ENCODE measurements around the gene RACGAP1. TPM values are rescaled to one million over a fixed set of nuclear protein-coding genes. Genes with fewer than 3 reads are reported as not detected.

Gene RACGAP1
- polyA plus RNA-seq, 4 donors = 3.5 to 25.9 (median 14.4) TPM

DNA sequence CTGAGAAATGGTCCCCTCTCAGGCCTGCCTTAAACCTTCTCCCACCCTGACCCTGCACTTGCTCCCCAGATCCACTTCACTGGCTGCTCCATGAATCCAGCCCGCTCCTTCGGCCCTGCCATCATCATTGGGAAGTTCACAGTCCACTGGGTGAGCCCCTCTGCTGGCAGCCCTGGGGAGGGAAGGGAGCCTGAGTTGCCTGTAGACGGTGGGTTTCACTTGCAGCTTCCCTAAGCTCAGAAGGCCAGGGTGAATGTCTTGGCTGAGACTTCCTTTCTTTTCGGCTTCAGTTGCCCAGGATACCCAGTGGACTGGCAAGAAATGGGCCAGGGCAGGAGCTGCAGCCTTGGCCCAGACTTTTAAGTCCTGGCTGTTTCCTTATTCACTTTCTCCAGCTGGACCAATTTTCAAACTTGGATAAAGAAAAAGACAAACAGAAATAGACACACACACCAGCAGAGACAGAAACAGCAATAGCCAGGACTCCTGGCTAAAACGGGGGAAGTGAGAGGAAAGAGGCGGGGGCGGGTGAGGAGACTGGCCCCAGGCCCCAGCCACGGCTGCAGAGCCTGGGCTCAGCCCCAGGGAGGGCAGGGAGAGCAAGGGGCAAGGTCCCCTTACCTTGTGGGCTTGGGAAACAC is 50.5 kb downstream of the RACGAP1 start:
- 55 to 61% (median 57%) methylated on average over 8 of the region's 8 CpGs for whole genome bisulfite sequencing, 3 donors
- H3K27ac ChIP-seq (ENCODE audit: low read depth in 1 of 3, low read length in 2 of 3) = no peak overlapping the region
- no peak overlapping the region for H3K4me3 ChIP-seq (ENCODE audit: low read depth in 1 of 3, low read length in 3 of 3)

DNA sequence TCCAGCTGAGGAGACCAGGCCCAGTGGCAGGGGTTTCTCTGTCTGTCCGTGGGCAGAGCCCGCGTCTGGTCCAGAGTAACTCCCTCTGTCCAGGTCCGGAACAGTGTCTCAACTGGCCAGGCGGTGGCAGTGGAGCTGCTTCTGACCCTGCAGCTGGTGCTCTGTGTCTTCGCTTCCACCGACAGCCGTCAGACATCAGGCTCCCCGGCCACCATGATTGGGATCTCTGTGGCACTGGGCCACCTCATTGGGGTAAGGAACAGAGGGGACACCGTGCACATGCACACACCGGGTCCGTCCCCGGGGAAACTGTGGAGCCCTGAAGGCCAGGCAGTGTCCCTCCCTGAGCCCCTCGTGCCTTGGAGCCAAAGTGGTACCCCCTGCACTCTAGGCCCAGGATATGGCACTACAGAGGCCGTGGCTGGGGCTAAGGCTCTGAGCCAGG is 51.0 kb downstream of the RACGAP1 start:
- H3K36me3 ChIP-seq (ENCODE audit: control insufficient read depth in 3 of 3, insufficient read depth in 2 of 3, low read depth in 1 of 3, low read length in 3 of 3) = no peaks in the 10 kb centered on the region
- H3K9me3 ChIP-seq (ENCODE audit: control insufficient read depth in 2 of 2, insufficient read depth in 1 of 2, low read depth in 1 of 2, low read length in 1 of 2) = no peaks in the 10 kb centered on the region
- no peak for FAIRE-seq
- peaks cover 0 to 35% (median 0%) of the 10 kb centered on the region in 3 donors for H3K4me1 ChIP-seq (ENCODE audit: control insufficient read depth in 3 of 3, insufficient read depth in 2 of 3, low read depth in 1 of 3, low read length in 2 of 3)
- H3K27ac ChIP-seq (ENCODE audit: low read depth in 1 of 3, low read length in 2 of 3) = no peak overlapping the region
- no peak overlapping the region for H3K4me3 ChIP-seq (ENCODE audit: low read depth in 1 of 3, low read length in 3 of 3)
- peaks cover 0 to 4% (median 0%) of the 10 kb centered on the region in 3 donors for H3K27me3 ChIP-seq (ENCODE audit: control insufficient read depth in 3 of 3, insufficient read depth in 3 of 3, low read length in 3 of 3)
- WGBS, 3 donors = 52 to 78% (median 74%) methylated on average over 14 to 15 of the region's 15 CpGs
- peak in 1 of 2 donors; percentile 62 for DNase-seq

More for the DNA sequence above, 50.5 kb downstream of the RACGAP1 start:
- Histone ChIP-seq H3K36me3 (ENCODE audit: control insufficient read depth in 3 of 3, insufficient read depth in 2 of 3, low read depth in 1 of 3, low read length in 3 of 3) (no peaks in the 10 kb centered on the region), H3K4me1 (ENCODE audit: control insufficient read depth in 3 of 3, insufficient read depth in 2 of 3, low read depth in 1 of 3, low read length in 2 of 3) (peaks cover 0 to 35% (median 0%) of the 10 kb centered on the region in 3 donors), H3K9me3 (ENCODE audit: control insufficient read depth in 2 of 2, insufficient read depth in 1 of 2, low read depth in 1 of 2, low read length in 1 of 2) (no peaks in the 10 kb centered on the region), H3K27me3 (ENCODE audit: control insufficient read depth in 3 of 3, insufficient read depth in 3 of 3, low read length in 3 of 3) (peaks cover 0 to 3% (median 0%) of the 10 kb centered on the region in 3 donors)
- FAIRE-seq = no peak
- DNase-seq = no peak

DNA sequence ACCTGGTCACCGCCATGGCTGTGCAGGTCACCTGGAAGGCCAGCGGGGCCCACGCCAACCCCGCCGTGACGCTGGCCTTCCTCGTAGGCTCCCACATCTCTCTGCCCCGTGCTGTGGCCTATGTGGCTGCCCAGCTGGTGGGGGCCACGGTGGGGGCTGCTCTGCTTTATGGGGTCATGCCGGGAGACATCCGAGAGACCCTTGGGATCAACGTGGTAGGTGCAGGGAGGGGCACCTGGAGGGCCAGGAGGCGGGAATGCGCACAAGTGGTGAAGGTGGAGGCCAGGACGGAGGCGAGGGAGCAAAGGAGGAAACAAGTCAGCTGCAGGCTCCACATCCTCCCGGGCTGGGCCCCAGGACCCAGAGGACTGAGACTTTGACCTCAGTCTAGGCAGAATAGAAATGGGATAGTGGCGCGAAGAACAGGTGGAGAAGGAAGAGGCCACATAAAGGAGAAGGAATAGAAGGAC is 51.9 kb downstream of the RACGAP1 start:
- FAIRE-seq (no peak), DNase-seq (peak; percentile 66 to 68)
- 57 to 78% (median 67%) methylated on average over 19 of the region's 19 CpGs for WGBS, 3 donors
- Histone ChIP-seq H3K9me3 (ENCODE audit: control insufficient read depth in 2 of 2, insufficient read depth in 1 of 2, low read depth in 1 of 2, low read length in 1 of 2) (no peaks in the 10 kb centered on the region), H3K36me3 (ENCODE audit: control insufficient read depth in 3 of 3, insufficient read depth in 2 of 3, low read depth in 1 of 3, low read length in 3 of 3) (no peaks in the 10 kb centered on the region), H3K27me3 (ENCODE audit: control insufficient read depth in 3 of 3, insufficient read depth in 3 of 3, low read length in 3 of 3) (peaks cover 0 to 11% (median 0%) of the 10 kb centered on the region in 3 donors), H3K4me1 (ENCODE audit: control insufficient read depth in 3 of 3, insufficient read depth in 2 of 3, low read depth in 1 of 3, low read length in 2 of 3) (peaks cover 0 to 35% (median 0%) of the 10 kb centered on the region in 3 donors), H3K27ac (ENCODE audit: low read depth in 1 of 3, low read length in 2 of 3) (no peak overlapping the region), H3K4me3 (ENCODE audit: low read depth in 1 of 3, low read length in 3 of 3) (no peak overlapping the region)

DNA sequence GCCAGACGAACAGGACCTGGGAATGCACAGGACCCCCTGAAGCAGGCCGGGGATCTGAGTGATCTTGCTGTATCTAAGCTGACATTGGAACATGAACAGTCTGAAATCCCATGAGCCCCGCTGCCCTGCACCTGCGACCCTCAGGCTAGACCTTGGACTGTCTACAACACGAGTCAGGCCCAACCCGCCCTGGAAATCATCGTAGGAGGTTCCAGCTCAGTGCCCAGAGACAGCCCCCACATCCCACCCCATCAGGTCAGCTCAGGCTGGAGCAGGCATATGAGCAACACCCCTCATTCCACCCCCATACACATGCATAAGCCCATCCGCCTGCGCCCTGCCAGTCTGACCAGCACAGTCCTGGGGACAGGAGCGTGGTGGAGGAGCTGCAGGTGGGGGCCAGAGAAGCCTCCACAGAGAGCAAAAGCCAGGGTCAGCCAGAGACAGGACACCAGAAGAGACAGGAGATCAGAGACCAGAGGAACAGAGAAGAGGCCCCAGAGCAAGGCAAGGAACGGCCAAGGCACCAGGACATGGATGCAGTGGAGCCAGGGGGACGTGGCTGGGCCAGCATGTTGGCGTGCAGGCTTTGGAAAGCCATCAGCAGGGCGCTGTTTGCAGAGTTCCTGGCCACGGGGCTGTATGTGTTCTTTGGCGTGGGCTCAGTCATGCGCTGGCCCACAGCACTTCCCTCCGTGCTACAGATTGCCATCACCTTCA is 52.5 kb downstream of the RACGAP1 start, which contains the start of gene AQP6:
TSS of gene AQP6 (plus strand) at position 307 of the 720 bp plus-strand sequence. CDS start at position 534, 227 bp downstream.
- H3K27ac ChIP-seq (ENCODE audit: low read depth in 1 of 3, low read length in 2 of 3) = no peak within 1 kb of the TSS

DNA sequence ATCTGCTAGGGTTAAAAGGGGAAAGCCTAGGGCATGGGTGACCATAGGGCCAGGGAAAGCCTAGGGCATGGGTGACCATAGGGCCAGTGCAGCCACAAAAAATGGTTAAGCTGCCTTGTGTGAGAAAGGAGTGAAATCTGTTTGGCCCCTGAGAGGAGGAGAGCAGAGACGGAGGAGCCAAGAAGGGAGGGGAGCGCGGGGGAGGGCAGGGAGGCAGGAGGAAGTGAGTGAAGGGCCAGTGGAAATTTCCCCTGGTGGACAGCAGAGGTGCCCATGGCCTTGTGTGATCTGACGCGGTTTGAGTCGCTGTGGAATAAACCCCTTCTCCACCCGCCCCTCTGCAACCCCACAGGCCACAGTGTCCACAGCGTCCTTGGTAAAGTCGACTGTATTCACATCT is 53.2 kb downstream of the RACGAP1 start:
- DNase-seq (no peak), FAIRE-seq (no peak)
- Histone ChIP-seq H3K9me3 (ENCODE audit: control insufficient read depth in 2 of 2, insufficient read depth in 1 of 2, low read depth in 1 of 2, low read length in 1 of 2) (no peaks in the 10 kb centered on the region), H3K27me3 (ENCODE audit: control insufficient read depth in 3 of 3, insufficient read depth in 3 of 3, low read length in 3 of 3) (peaks cover 0 to 19% (median 0%) of the 10 kb centered on the region in 3 donors), H3K4me1 (ENCODE audit: control insufficient read depth in 3 of 3, insufficient read depth in 2 of 3, low read depth in 1 of 3, low read length in 2 of 3) (peaks cover 0 to 37% (median 0%) of the 10 kb centered on the region in 3 donors), H3K36me3 (ENCODE audit: control insufficient read depth in 3 of 3, insufficient read depth in 2 of 3, low read depth in 1 of 3, low read length in 3 of 3) (no peaks in the 10 kb centered on the region), H3K4me3 (ENCODE audit: low read depth in 1 of 3, low read length in 3 of 3) (no peak overlapping the region), H3K27ac (ENCODE audit: low read depth in 1 of 3, low read length in 2 of 3) (no peak overlapping the region)
- 82 to 93% (median 86%) methylated on average over 9 of the region's 9 CpGs for WGBS, 3 donors

More for the DNA sequence above, 52.5 kb downstream of the RACGAP1 start, which contains the start of gene AQP6:
- WGBS, 3 donors = 81 to 83% (median 82%) methylated on average over 18 of the region's 18 CpGs
- DNase-seq = no peak
- H3K36me3 ChIP-seq (ENCODE audit: control insufficient read depth in 3 of 3, insufficient read depth in 2 of 3, low read depth in 1 of 3, low read length in 3 of 3) = no peaks in the 10 kb centered on the region
- no peaks in the 10 kb centered on the region for H3K9me3 ChIP-seq (ENCODE audit: control insufficient read depth in 2 of 2, insufficient read depth in 1 of 2, low read depth in 1 of 2, low read length in 1 of 2)
- no peak for FAIRE-seq
- H3K4me3 ChIP-seq (ENCODE audit: low read depth in 1 of 3, low read length in 3 of 3) = no peak within 1 kb of the TSS
- peaks cover 0 to 32% (median 0%) of the 10 kb centered on the region in 3 donors for H3K4me1 ChIP-seq (ENCODE audit: control insufficient read depth in 3 of 3, insufficient read depth in 2 of 3, low read depth in 1 of 3, low read length in 2 of 3)
- peaks cover 0 to 17% (median 0%) of the 10 kb centered on the region in 3 donors for H3K27me3 ChIP-seq (ENCODE audit: control insufficient read depth in 3 of 3, insufficient read depth in 3 of 3, low read length in 3 of 3)

DNA sequence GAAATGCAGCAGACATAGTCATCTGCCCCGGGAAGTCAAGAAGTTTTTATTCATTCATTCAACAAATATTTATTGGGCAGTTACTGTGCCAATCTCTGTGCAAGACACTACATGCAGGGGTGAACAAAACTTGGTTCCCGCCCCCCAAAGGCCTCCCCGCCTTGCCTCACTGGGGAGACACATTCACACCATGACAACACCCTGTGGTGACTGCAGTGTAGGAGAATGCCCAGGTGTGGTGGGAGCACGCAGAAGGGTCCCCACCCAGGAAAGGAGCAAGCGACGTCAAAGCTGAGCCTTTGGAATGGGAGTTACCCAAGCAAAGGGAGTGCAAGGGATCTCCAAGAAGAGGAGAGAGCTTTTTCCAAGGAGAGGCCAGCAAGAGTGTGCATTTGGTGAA is 54.2 kb downstream of the RACGAP1 start:
- peaks cover 0 to 26% (median 0%) of the 10 kb centered on the region in 3 donors for H3K27me3 ChIP-seq (ENCODE audit: control insufficient read depth in 3 of 3, insufficient read depth in 3 of 3, low read length in 3 of 3)
- peaks cover 0 to 41% (median 0%) of the 10 kb centered on the region in 3 donors for H3K4me1 ChIP-seq (ENCODE audit: control insufficient read depth in 3 of 3, insufficient read depth in 2 of 3, low read depth in 1 of 3, low read length in 2 of 3)
- WGBS, 3 donors = 63 to 84% (median 78%) methylated on average over 6 of the region's 6 CpGs
- no peaks in the 10 kb centered on the region for H3K36me3 ChIP-seq (ENCODE audit: control insufficient read depth in 3 of 3, insufficient read depth in 2 of 3, low read depth in 1 of 3, low read length in 3 of 3)
- DNase-seq (no peak), FAIRE-seq (no peak)
- H3K9me3 ChIP-seq (ENCODE audit: control insufficient read depth in 2 of 2, insufficient read depth in 1 of 2, low read depth in 1 of 2, low read length in 1 of 2) = no peaks in the 10 kb centered on the region
- no peak overlapping the region for H3K4me3 ChIP-seq (ENCODE audit: low read depth in 1 of 3, low read length in 3 of 3)
- no peak overlapping the region for H3K27ac ChIP-seq (ENCODE audit: low read depth in 1 of 3, low read length in 2 of 3)

DNA sequence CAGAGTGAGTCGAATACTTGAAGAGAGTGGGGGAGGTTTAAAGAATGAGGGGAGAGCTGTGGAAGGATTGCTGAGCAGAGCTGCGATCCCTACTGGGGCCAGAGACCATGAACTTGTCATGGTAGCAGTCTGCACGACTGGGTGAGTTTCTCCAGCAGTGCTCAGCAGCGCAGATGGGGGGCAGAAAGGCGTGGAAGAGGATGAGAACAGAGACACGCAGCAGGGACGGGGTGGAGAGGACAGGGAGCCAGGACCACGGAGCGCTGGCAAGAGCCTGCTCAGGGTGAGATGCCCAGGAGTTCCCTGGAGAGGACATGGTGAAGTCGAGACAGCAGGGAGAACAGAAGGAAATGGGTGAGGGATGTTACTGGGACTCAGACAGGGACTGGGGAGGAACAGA is 54.6 kb downstream of the RACGAP1 start:
- Histone ChIP-seq H3K4me1 (ENCODE audit: control insufficient read depth in 3 of 3, insufficient read depth in 2 of 3, low read depth in 1 of 3, low read length in 2 of 3) (peaks cover 0 to 38% (median 0%) of the 10 kb centered on the region in 3 donors), H3K27ac (ENCODE audit: low read depth in 1 of 3, low read length in 2 of 3) (no peak overlapping the region), H3K9me3 (ENCODE audit: control insufficient read depth in 2 of 2, insufficient read depth in 1 of 2, low read depth in 1 of 2, low read length in 1 of 2) (no peaks in the 10 kb centered on the region), H3K36me3 (ENCODE audit: control insufficient read depth in 3 of 3, insufficient read depth in 2 of 3, low read depth in 1 of 3, low read length in 3 of 3) (no peaks in the 10 kb centered on the region), H3K27me3 (ENCODE audit: control insufficient read depth in 3 of 3, insufficient read depth in 3 of 3, low read length in 3 of 3) (peaks cover 0 to 31% (median 0%) of the 10 kb centered on the region in 3 donors), H3K4me3 (ENCODE audit: low read depth in 1 of 3, low read length in 3 of 3) (no peak overlapping the region)
- DNase-seq = no peak
- no peak for FAIRE-seq
- WGBS, 3 donors = 50 to 69% (median 60%) methylated on average over 10 of the region's 10 CpGs

DNA sequence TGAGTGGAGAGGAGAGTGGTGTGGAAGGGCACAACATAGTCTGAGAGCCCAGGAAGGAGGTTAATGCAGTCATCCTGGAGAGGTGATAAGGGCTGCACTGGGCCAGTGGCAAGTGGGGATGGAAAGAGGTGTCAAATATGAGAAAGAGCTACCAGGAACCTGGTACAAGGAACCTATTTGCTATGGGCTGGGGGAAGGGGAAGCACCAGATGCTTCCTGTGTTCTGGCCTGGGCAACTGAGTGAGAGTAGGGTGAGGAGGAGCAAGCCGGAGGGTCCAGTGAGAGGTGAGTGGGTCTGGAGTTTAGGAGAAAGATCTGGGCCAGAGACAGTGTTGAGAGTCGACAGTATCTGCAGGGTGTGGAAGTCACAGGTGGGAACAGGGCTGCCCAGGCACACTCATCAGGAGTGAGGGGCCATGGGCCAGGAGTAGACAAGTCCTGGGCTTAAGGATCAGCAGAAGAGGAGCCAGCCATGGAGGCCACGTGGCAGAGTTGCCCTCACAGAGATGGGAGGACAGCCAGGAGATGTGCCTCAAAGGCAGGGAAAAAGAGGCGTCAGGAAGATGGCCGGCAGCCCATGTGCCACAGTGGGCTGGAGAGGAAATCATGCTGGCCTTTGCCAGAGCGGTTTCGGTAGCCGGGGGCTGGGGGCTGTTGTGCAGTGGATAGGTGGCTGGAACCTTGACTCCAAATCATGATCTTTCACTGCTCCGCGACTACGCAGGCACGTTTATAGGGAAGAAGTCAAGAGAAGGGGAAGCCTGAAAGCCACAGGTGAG is 55.5 kb downstream of the RACGAP1 start:
- H3K36me3 ChIP-seq (ENCODE audit: control insufficient read depth in 3 of 3, insufficient read depth in 2 of 3, low read depth in 1 of 3, low read length in 3 of 3) = no peaks in the 10 kb centered on the region
- no peak for DNase-seq

More for the DNA sequence above, 55.5 kb downstream of the RACGAP1 start:
- H3K9me3 ChIP-seq (ENCODE audit: control insufficient read depth in 2 of 2, insufficient read depth in 1 of 2, low read depth in 1 of 2, low read length in 1 of 2) = no peaks in the 10 kb centered on the region
- H3K27me3 ChIP-seq (ENCODE audit: control insufficient read depth in 3 of 3, insufficient read depth in 3 of 3, low read length in 3 of 3) = peaks cover 0 to 38% (median 0%) of the 10 kb centered on the region in 3 donors
- no peak overlapping the region for H3K27ac ChIP-seq (ENCODE audit: low read depth in 1 of 3, low read length in 2 of 3)
- 80 to 82% (median 81%) methylated on average over 12 of the region's 12 CpGs for WGBS, 3 donors
- peaks cover 0 to 29% (median 0%) of the 10 kb centered on the region in 3 donors for H3K4me1 ChIP-seq (ENCODE audit: control insufficient read depth in 3 of 3, insufficient read depth in 2 of 3, low read depth in 1 of 3, low read length in 2 of 3)
- H3K4me3 ChIP-seq (ENCODE audit: low read depth in 1 of 3, low read length in 3 of 3) = no peak overlapping the region
- FAIRE-seq = no peak

Data from small intestine (tissue), 7 donors.